H1 (cell line): ENCODE measurements around the gene EIF4A3. TPM values are rescaled to one million over a fixed set of nuclear protein-coding genes. Genes with fewer than 3 reads are reported as not detected.
"Not testable (repeated sequence)": the region's sequence is repeated elsewhere in the genome, so short reads cannot be mapped to it uniquely, and the experiment has no call there.

Experiments used
- CTCF ChIA-PET: fragments of 300-600 bp; sonication (Branson Sonifier 250); formaldehyde crosslinking; loops from one replicate; lab custom pipeline; 2021; ENCODE audit not compliant: partially characterized antibody; lab: Charles Lee
- POLR2A ChIA-PET: fragments of 300-600 bp; sonication (Branson Sonifier 250); formaldehyde crosslinking; loops from one replicate; lab custom pipeline; 2021; ENCODE audit warnings: inconsistent platforms; ENCODE audit not compliant: partially characterized antibody; lab: Charles Lee
- DNase-seq, 2 experiments: peaks; one replicate each; pipeline versions ENCODE4 v3.0.0 to v3.0.0-alpha.2; 2010 to 2022; ENCODE audit warnings: low spot score in 2 of 2, low read depth in 1 of 2, mixed read lengths in 1 of 2
- FAIRE-seq: peaks from 2 replicates; lab custom pipeline; 2011; peaks lifted over from hg19 to GRCh38; lab: Jason Lieb, UNC
- H2AFZ ChIP-seq: 2 replicates; pipeline ENCODE4 v1.8.1; 2012; ENCODE audit warnings: low read length, inconsistent platforms
- H2AK5ac ChIP-seq: 2 replicates; pipeline ENCODE4 v1.6.1; 2013; ENCODE audit warnings: low read depth, low read length
- H2BK120ac ChIP-seq: replicated peaks from 2 replicates; pipeline ENCODE3; 2013; ENCODE audit warnings: low read depth, low read length, inconsistent platforms
- H2BK12ac ChIP-seq: 2 replicates; pipeline ENCODE4 v1.6.1; 2013; ENCODE audit warnings: low read depth, low read length
- H2BK15ac ChIP-seq: 2 replicates; pipeline ENCODE4 v1.6.1; 2013; ENCODE audit warnings: low read length
- H2BK20ac ChIP-seq: 2 replicates; pipeline ENCODE4 v1.6.1; 2013; ENCODE audit warnings: low read length
- H2BK5ac ChIP-seq: 2 replicates; pipeline ENCODE4 v1.6.1; 2013; ENCODE audit warnings: low read depth, low read length
- H3K14ac ChIP-seq: 2 replicates; pipeline ENCODE4 v1.6.1; 2013; ENCODE audit warnings: inconsistent platforms; ENCODE audit not compliant: insufficient read length
- H3K18ac ChIP-seq: 2 replicates; pipeline ENCODE4 v1.6.1; 2013; ENCODE audit warnings: low read length; ENCODE audit errors: extremely low read depth
- H3K23ac ChIP-seq: 2 replicates; pipeline ENCODE4 v1.6.1; 2013; ENCODE audit warnings: inconsistent platforms; ENCODE audit not compliant: insufficient read length
- H3K23me2 ChIP-seq: 2 replicates; pipeline ENCODE4 v1.6.1; 2013; ENCODE audit warnings: low read depth, low read length
- H3K27ac ChIP-seq: 2 replicates; pipeline ENCODE4 v1.6.1; 2011; ENCODE audit warnings: low read depth, low read length, inconsistent platforms
- H3K27me3 ChIP-seq, 4 experiments: replicated peaks in 1 of 4; 1 replicate in 1 of 4; 2 replicates in 3 of 4; pipeline versions ENCODE4 v1.6.1 to v1.8.1; 2011 to 2013; ENCODE audit warnings: low read length in 3 of 4, mild to moderate bottlenecking in 3 of 4, inconsistent platforms in 2 of 4, mixed read lengths in 2 of 4, moderate library complexity in 1 of 4; ENCODE audit not compliant: control insufficient read depth in 3 of 4, insufficient read depth in 3 of 4; ENCODE audit errors: extremely low read depth in 1 of 4
- H3K36me3 ChIP-seq, 4 experiments: 2 replicates each; pipeline versions ENCODE4 v1.6.1 to v1.8.1; 2011 to 2013; ENCODE audit warnings: mild to moderate bottlenecking in 4 of 4, low read length in 3 of 4, moderate library complexity in 2 of 4, control low read depth in 1 of 4, inconsistent platforms in 1 of 4; ENCODE audit not compliant: insufficient read depth in 4 of 4, control insufficient read depth in 2 of 4
- H3K4ac ChIP-seq: replicated peaks from 2 replicates; pipeline ENCODE3; 2013; ENCODE audit warnings: low read length, low read depth, mixed read lengths, inconsistent platforms; ENCODE audit not compliant: insufficient read length
- H3K4me1 ChIP-seq, 4 experiments: replicated peaks in 1 of 4; 1 replicate in 1 of 4; 2 replicates in 3 of 4; pipeline versions ENCODE4 v1.6.1 to v1.8.1; 2011 to 2013; ENCODE audit warnings: low read length in 3 of 4, inconsistent platforms in 2 of 4, mixed read lengths in 1 of 4; ENCODE audit not compliant: insufficient read depth in 4 of 4, control insufficient read depth in 3 of 4
- H3K4me2 ChIP-seq, 2 experiments: 2 replicates each; pipeline versions ENCODE4 v1.6.1 to v1.8.1; 2011 to 2013; ENCODE audit warnings: low read depth in 2 of 2, low read length in 2 of 2, control low read depth in 1 of 2, inconsistent platforms in 1 of 2, mild to moderate bottlenecking in 1 of 2; ENCODE audit not compliant: insufficient read depth in 1 of 2
- H3K4me3 ChIP-seq, 4 experiments: fragments of 200-600, 300-600 bp in 1 of 4; sonication (generic), shearing (Covaris generic), sonication (Bioruptor Twin) in 1 of 4; 2 replicates each; pipeline versions ENCODE4 v1.5.1 to v1.8.1; 2011 to 2016; ENCODE audit warnings: low read length in 4 of 4, low read depth in 3 of 4, control low read depth in 2 of 4, inconsistent platforms in 2 of 4, mild to moderate bottlenecking in 2 of 4, mixed read lengths in 1 of 4, moderate library complexity in 1 of 4; ENCODE audit not compliant: insufficient read depth in 2 of 4; ENCODE audit errors: extremely low read depth in 1 of 4
- H3K56ac ChIP-seq: replicated peaks from 2 replicates; pipeline ENCODE3; 2013; ENCODE audit warnings: low read depth, mild to moderate bottlenecking, mixed read lengths, low read length, inconsistent platforms; ENCODE audit not compliant: insufficient read length
- H3K79me1 ChIP-seq: 2 replicates; pipeline ENCODE4 v1.6.1; 2013; ENCODE audit warnings: low read depth, low read length, control low read depth
- H3K79me2 ChIP-seq, 2 experiments: 2 replicates each; pipeline versions ENCODE4 v1.6.1 to v1.8.1; 2012 to 2013; ENCODE audit warnings: low read length in 2 of 2, mild to moderate bottlenecking in 2 of 2, inconsistent platforms in 1 of 2; ENCODE audit not compliant: insufficient read depth in 2 of 2, control insufficient read depth in 1 of 2
- H3K9ac ChIP-seq, 4 experiments: replicated peaks in 1 of 4; 1 replicate in 1 of 4; 2 replicates in 3 of 4; pipeline versions ENCODE4 v1.6.1 to v1.8.1; 2011 to 2013; ENCODE audit warnings: low read depth in 3 of 4, low read length in 3 of 4, control low read depth in 2 of 4, mild to moderate bottlenecking in 2 of 4, moderate library complexity in 2 of 4, inconsistent platforms in 1 of 4; ENCODE audit errors: extremely low read depth in 1 of 4
- H3K9me3 ChIP-seq, 2 experiments: 2 replicates each; pipeline versions ENCODE4 v1.6.1 to v1.8.1; 2012 to 2013; ENCODE audit warnings: mild to moderate bottlenecking in 2 of 2, moderate library complexity in 2 of 2, control low read depth in 1 of 2, inconsistent platforms in 1 of 2, low read depth in 1 of 2, low read length in 1 of 2, mixed read lengths in 1 of 2; ENCODE audit not compliant: insufficient read depth in 2 of 2
- H4K20me1 ChIP-seq, 2 experiments: replicated peaks in 1 of 2; 2 replicates each; pipeline versions ENCODE3 to v1.8.1; 2011 to 2013; ENCODE audit warnings: inconsistent platforms in 2 of 2, low read length in 2 of 2, mild to moderate bottlenecking in 1 of 2; ENCODE audit not compliant: insufficient read depth in 2 of 2, control insufficient read depth in 1 of 2
- H4K5ac ChIP-seq: 2 replicates; pipeline ENCODE4 v1.6.1; 2013; ENCODE audit warnings: low read length, low read depth, mixed read lengths, inconsistent platforms; ENCODE audit not compliant: insufficient read length
- H4K8ac ChIP-seq: 2 replicates; pipeline ENCODE4 v1.8.0; 2013; ENCODE audit warnings: mild to moderate bottlenecking, moderate library complexity, low read length, inconsistent platforms; ENCODE audit not compliant: insufficient read depth; ENCODE audit errors: extremely low read depth
- H4K91ac ChIP-seq: replicated peaks from 2 replicates; pipeline ENCODE3; 2013; ENCODE audit warnings: low read length, mixed read lengths, inconsistent platforms; ENCODE audit not compliant: insufficient read length
- WGBS, 2 experiments: shearing (Covaris generic) in 1 of 2; methylation state at CpG; one replicate each; pipeline versions ENCODE4 v1.1.6 to v1.1.7; 2013 to 2015; ENCODE audit warnings: low lambda C conversion rate in 2 of 2, mixed read lengths in 2 of 2, inconsistent platforms in 1 of 2, low coverage in 1 of 2, missing lambda C conversion rate in 1 of 2; ENCODE audit not compliant: insufficient replicate concordance in 2 of 2, insufficient coverage in 1 of 2, insufficient read length in 1 of 2; ENCODE audit errors: extremely low coverage in 1 of 2, missing lambda C conversion rate in 1 of 2; 5-methylcytosine and 5-hydroxymethylcytosine counted together
- polyA plus RNA-seq, 7 experiments: library from polyadenylated mRNA; depleted of rRNA in 3 of 7; stranded (reverse) in 5 of 7; unstranded in 2 of 7; fragments of >200 nt in 5 of 7; fragments of 200-250 nt in 2 of 7; gene quantifications; 1 replicate in 5 of 7; 2 replicates in 1 of 7; 4 replicates in 1 of 7; pipeline versions ENCODE4 v1.2.1 to v1.2.3, GENCODE V29; 2011 to 2013; ENCODE audit warnings: missing spikeins in 2 of 7, mixed read lengths in 2 of 7
- total RNA-seq: library from RNA; stranded (reverse); fragmentation: NEBNext Ultra II Directional; extraction: Animal tissue kit (Norgen Biotek cat#: 25700); gene quantifications from 2 replicates; pipeline ENCODE4 v1.2.1, GENCODE V29; 2021

EIF4A3 gene
- total and polyA plus RNA-seq, 2 of the 8 experiments (the other 6 are each of a cell fraction or from before 2014, with no cell fraction given): 142 to 146 TPM

- CTCF ChIA-PET: interaction anchor here (3.3 kb wide), 1 partner anchor 35 kb away, joined by 20 read pairs; no protein-coding TSS in a partner anchor
- H4K20me1 ChIP-seq: not testable (repeated sequence)
These were observed 56.8 kb downstream of the EIF4A3 start for GRCh38 chr17:80090164-80090563.

More at GRCh38 chr17:80090164-80090563, 56.8 kb downstream of the EIF4A3 start:
- not testable (repeated sequence) for H3K4me2 ChIP-seq, H3K4ac ChIP-seq, DNase-seq, H3K23ac ChIP-seq, H2BK120ac ChIP-seq, H3K56ac ChIP-seq, H3K14ac ChIP-seq, H4K5ac ChIP-seq, H3K9ac ChIP-seq, H3K79me1 ChIP-seq, H2BK15ac ChIP-seq, H4K8ac ChIP-seq, H3K36me3 ChIP-seq, H2AK5ac ChIP-seq, H3K27me3 ChIP-seq, H3K9me3 ChIP-seq, H2BK12ac ChIP-seq, H2BK20ac ChIP-seq, H3K23me2 ChIP-seq, H2AFZ ChIP-seq, H2BK5ac ChIP-seq, H3K4me3 ChIP-seq, H3K18ac ChIP-seq, H4K91ac ChIP-seq, H3K4me1 ChIP-seq, H3K27ac ChIP-seq, H3K79me2 ChIP-seq, FAIRE-seq
- POLR2A ChIA-PET: interaction anchor here (1.2 kb wide), 1 partner anchor 56 kb away, joined by 4 read pairs; the partner anchor contains the start of gene EIF4A3
- 94% methylated on average over 27 of the region's 44 CpGs; no CpG with 5 or more reads in 1 of the 2 experiments for WGBS, 2 experiments
